ENCODE data around the gene C1QTNF7.

Gene C1QTNF7

DNA sequence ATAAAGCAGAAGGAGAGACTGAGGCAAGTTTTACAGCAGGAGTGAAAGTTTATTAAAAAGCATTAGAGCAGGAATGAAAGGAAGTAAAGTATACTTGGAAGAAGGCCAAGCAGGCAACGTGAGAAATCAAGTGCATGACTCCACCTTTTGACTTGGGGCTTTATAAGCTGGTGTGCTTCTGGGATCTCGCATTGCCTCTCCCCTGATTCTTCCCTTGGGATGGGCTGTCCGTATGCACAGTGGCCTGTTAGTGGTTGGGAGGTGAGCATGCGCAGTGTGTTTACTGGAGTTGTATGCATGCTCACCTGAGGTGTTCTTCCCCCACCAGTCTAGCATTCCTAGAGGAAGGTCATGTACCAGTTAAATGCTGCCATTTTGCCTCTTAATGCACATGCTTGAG is 29.1 kb upstream of the C1QTNF7 start:
- TF ChIP-seq CTCF (IDR thresholded peaks at IDR 0.05; ENCODE audit: insufficient read depth, low read depth, low read length, missing control alignments): no peak
- DNase-seq (ENCODE audit: low read depth): no peak
- no peak overlapping the region for H3K4me3 ChIP-seq (ENCODE audit: low read depth, low read length)

GRCh38 chr4:15400226-15400625 is 27.6 kb upstream of the C1QTNF7 start:
- no peak for TF ChIP-seq CTCF (IDR thresholded peaks at IDR 0.05; ENCODE audit: insufficient read depth, low read depth, low read length, missing control alignments)
- DNase-seq (ENCODE audit: low read depth): no peak
- H3K4me3 ChIP-seq (ENCODE audit: low read depth, low read length): no peak overlapping the region

- H3K4me3 ChIP-seq (ENCODE audit: low read depth, low read length): no peak overlapping the region
- DNase-seq (ENCODE audit: low read depth): peak; percentile 54
- TF ChIP-seq CTCF (IDR thresholded peaks at IDR 0.05; ENCODE audit: insufficient read depth, low read depth, low read length, missing control alignments): no peak
Observed at GRCh38 chr4:15400981-15401671, 26.7 kb upstream of the C1QTNF7 start.

- DNase-seq (ENCODE audit: low read depth): no peak
- TF ChIP-seq CTCF (IDR thresholded peaks at IDR 0.05; ENCODE audit: insufficient read depth, low read depth, low read length, missing control alignments): no peak
- H3K4me3 ChIP-seq (ENCODE audit: low read depth, low read length): no peak overlapping the region
Observed at GRCh38 chr4:15402146-15402545, 25.7 kb upstream of the C1QTNF7 start.

GRCh38 chr4:15402974-15403373 is 24.9 kb upstream of the C1QTNF7 start:
- TF ChIP-seq CTCF (IDR thresholded peaks at IDR 0.05; ENCODE audit: insufficient read depth, low read depth, low read length, missing control alignments): no peak
- DNase-seq (ENCODE audit: low read depth): no peak
- no peak overlapping the region for H3K4me3 ChIP-seq (ENCODE audit: low read depth, low read length)

DNA sequence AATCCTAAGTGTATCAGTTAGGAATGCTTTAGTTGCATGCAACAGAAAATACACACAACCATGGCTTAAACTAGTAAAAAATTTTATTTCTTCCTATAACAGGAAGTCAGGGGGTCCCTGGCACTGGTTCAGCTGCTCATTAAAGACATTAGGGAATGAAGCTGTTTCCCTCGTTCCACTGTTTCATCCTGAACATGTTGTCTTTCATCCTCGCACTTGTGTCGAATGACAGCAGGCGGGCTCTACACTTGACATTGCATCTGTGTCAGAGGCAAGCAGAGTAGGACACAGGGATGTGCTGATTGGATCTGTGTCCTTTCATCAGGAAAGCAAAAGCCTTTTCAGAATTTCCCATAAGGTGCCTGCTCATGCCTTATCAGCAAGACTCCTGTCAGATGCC is 22.8 kb upstream of the C1QTNF7 start:
- DNase-seq (ENCODE audit: low read depth): no peak
- H3K4me3 ChIP-seq (ENCODE audit: low read depth, low read length): no peak overlapping the region
- no peak for TF ChIP-seq CTCF (IDR thresholded peaks at IDR 0.05; ENCODE audit: insufficient read depth, low read depth, low read length, missing control alignments)

DNA sequence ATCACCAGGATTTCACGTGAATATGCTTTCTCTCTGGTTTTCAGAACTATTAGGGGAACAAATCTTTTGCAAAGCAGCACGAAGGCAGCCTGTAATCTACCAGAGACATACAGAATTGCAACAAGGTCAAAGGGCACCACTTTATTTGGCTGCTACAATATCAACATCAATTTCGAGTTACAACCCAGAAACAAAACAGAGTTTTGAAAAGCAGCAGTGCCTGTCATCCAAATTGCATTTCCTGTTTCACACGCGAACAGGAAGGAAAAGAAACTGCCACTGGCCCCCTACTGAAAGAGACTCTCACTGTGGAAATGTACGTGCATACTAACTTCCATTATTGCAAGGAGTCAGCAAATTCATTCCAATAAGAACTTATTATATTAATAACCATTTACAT is 17.1 kb upstream of the C1QTNF7 start:
- peak; percentile 8 for DNase-seq (ENCODE audit: low read depth)
- H3K4me3 ChIP-seq (ENCODE audit: low read depth, low read length): no peak overlapping the region
- TF ChIP-seq CTCF (IDR thresholded peaks at IDR 0.05; ENCODE audit: insufficient read depth, low read depth, low read length, missing control alignments): no peak

All from GM12865 (cell line).